ENCODE results near the gene NR2F1-AS1.

DNA sequence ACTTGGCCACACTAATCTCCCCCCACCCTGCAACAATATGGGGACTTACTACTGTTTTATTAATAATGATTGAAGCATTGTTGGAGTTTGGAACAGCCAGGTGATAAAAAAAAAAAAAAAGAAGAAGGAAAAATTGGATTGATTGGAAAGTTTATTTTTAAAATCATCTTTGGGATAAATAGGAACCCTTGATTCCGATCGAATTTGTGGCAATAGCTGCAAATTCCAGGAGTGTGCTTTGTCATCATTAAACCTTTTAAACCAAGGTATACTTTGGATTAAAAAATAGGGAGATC lies 1.1 kb upstream of the NR2F1-AS1 start:
- TF ChIP-seq, protein P1, sequence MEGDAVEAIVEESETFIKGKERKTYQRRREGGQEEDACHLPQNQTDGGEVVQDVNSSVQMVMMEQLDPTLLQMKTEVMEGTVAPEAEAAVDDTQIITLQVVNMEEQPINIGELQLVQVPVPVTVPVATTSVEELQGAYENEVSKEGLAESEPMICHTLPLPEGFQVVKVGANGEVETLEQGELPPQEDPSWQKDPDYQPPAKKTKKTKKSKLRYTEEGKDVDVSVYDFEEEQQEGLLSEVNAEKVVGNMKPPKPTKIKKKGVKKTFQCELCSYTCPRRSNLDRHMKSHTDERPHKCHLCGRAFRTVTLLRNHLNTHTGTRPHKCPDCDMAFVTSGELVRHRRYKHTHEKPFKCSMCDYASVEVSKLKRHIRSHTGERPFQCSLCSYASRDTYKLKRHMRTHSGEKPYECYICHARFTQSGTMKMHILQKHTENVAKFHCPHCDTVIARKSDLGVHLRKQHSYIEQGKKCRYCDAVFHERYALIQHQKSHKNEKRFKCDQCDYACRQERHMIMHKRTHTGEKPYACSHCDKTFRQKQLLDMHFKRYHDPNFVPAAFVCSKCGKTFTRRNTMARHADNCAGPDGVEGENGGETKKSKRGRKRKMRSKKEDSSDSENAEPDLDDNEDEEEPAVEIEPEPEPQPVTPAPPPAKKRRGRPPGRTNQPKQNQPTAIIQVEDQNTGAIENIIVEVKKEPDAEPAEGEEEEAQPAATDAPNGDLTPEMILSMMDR (conservative IDR thresholded peaks at IDR 0.05; ENCODE audit: low read depth, low read length) = no peak
- TF ChIP-seq POLR2A (IDR thresholded peaks at IDR 0.05; ENCODE audit: low read depth, low read length) (no peak), MXI1 (IDR thresholded peaks at IDR 0.05; ENCODE audit: borderline replicate concordance, low read depth, low read length) (no peak), CEBPB (IDR thresholded peaks at IDR 0.05; ENCODE audit: low read depth, low read length) (no peak), RCOR1 (IDR thresholded peaks at IDR 0.05; ENCODE audit: insufficient replicate concordance, low read length) (no peak), RAD21 (IDR thresholded peaks at IDR 0.05; ENCODE audit: low read length) (no peak), NFE2L2 (IDR thresholded peaks at IDR 0.05; ENCODE audit: low read depth, low read length) (no peak), FOS (IDR thresholded peaks at IDR 0.05; ENCODE audit: low read depth, low read length) (no peak)
- TF ChIP-seq, protein P2, sequence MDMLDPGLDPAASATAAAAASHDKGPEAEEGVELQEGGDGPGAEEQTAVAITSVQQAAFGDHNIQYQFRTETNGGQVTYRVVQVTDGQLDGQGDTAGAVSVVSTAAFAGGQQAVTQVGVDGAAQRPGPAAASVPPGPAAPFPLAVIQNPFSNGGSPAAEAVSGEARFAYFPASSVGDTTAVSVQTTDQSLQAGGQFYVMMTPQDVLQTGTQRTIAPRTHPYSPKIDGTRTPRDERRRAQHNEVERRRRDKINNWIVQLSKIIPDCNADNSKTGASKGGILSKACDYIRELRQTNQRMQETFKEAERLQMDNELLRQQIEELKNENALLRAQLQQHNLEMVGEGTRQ (IDR thresholded peaks at IDR 0.05; ENCODE audit: low read depth, low read length) = no peak

Data from IMR-90 (cell line).